Measurements from ENCODE around the gene ZBED2. TPM values are rescaled to one million over a fixed set of nuclear protein-coding genes. Genes with fewer than 3 reads are reported as not detected.

The ZBED2 gene
- total RNA-seq, 2 donors from 2014 or later = not detected

GRCh38 chr3:111581403-111582119 lies 13.6 kb downstream of the ZBED2 start:
- Histone ChIP-seq H3K4me1 (no peaks in the 10 kb centered on the region), H3K36me3 (replicated peaks in 1 of 2; ENCODE audit: insufficient read depth in 1 of 2, low read depth in 2 of 2) (no peaks in the 10 kb centered on the region), H3K27me3 (no peaks in the 10 kb centered on the region), H3K4me3 (no peak overlapping the region), H3K27ac (no peak overlapping the region), H3K9me3 (no peaks in the 10 kb centered on the region)
- WGBS, 2 donors = 85 to 88% methylated on average over 2 of the region's 2 CpGs
- intact Hi-C loops (cut with DNase I) = no loop called here
- DNase-seq (no peak), ATAC-seq (no peak)
- TF ChIP-seq POLR2A (IDR thresholded peaks at IDR 0.05) (no peak), CTCF (IDR thresholded peaks at IDR 0.05) (no peak)

- DNase-seq (no peak), ATAC-seq (no peak)
- Histone ChIP-seq H3K27me3 (no peaks in the 10 kb centered on the region), H3K4me1 (no peaks in the 10 kb centered on the region), H3K36me3 (replicated peaks in 1 of 2; ENCODE audit: insufficient read depth in 1 of 2, low read depth in 2 of 2) (no peaks in the 10 kb centered on the region), H3K4me3 (no peak overlapping the region), H3K9me3 (no peaks in the 10 kb centered on the region), H3K27ac (no peak overlapping the region)
- WGBS, 2 donors = 78 to 79% methylated on average over 5 of the region's 5 CpGs
- intact Hi-C loops (cut with DNase I) = no loop called here
- no peak for TF ChIP-seq POLR2A (IDR thresholded peaks at IDR 0.05)
- no peak for TF ChIP-seq CTCF (IDR thresholded peaks at IDR 0.05)
Observed at GRCh38 chr3:111579495-111579894, 15.7 kb downstream of the ZBED2 start.

- intact Hi-C loops (cut with DNase I) = no loop called here
- DNase-seq (no peak), ATAC-seq (no peak)
- Histone ChIP-seq H3K27me3 (peaks cover 0 to 4% of the 10 kb centered on the region in 2 donors), H3K9me3 (no peaks in the 10 kb centered on the region), H3K4me1 (no peaks in the 10 kb centered on the region), H3K36me3 (replicated peaks in 1 of 2; ENCODE audit: insufficient read depth in 1 of 2, low read depth in 2 of 2) (no peaks in the 10 kb centered on the region), H3K27ac (no peak overlapping the region), H3K4me3 (no peak overlapping the region)
- TF ChIP-seq POLR2A (IDR thresholded peaks at IDR 0.05) (no peak), CTCF (IDR thresholded peaks at IDR 0.05) (no peak)
- 84 to 88% methylated on average over 4 of the region's 4 CpGs for WGBS, 2 donors
Observed at GRCh38 chr3:111578867-111579266, 16.3 kb downstream of the ZBED2 start.

DNA sequence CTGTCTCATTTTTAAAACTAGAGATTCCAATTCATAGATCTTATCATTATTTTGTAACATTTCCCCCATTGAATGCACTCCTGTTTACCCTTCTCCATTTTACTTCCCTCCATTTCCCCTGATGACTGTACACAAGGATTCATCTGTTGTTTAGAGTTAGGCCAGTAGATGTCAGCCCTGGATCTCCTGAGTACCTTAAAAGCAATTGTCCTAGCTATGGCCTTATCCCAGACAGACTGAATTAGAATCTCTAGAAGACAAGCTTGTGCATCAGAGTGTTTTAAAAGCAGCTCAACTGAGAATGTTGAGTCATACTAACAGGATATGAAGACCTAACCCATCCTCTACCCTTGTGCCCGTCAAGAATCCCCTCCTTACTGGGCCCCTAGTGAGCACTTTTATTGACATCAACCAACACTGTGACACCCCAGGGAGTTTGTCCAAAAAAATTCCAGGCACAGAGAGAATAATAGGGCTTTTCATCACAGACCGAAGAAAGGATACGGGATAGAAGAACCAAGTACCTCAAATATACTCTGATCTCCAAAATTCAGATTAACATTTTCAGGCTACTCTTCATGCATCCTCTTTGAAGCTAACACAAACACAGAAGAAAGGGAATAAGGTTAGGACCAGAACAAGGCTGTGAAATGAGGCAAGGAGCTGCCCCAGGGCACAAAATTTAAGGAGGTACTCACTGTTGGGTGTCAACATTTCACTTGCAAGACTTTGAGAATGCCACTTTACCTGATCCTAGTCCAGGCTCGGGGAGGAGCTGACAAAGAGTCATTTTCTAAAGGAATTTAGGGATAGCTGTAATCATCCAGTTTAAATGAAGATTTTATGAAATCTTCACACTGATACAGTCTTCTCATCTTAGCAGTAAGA lies 17.1 kb downstream of the ZBED2 start:
- Histone ChIP-seq H3K27me3 (peaks cover 0 to 4% of the 10 kb centered on the region in 2 donors), H3K9me3 (no peaks in the 10 kb centered on the region), H3K4me1 (no peaks in the 10 kb centered on the region), H3K27ac (no peak overlapping the region), H3K4me3 (no peak overlapping the region), H3K36me3 (replicated peaks in 1 of 2; ENCODE audit: insufficient read depth in 1 of 2, low read depth in 2 of 2) (no peaks in the 10 kb centered on the region)
- TF ChIP-seq CTCF (IDR thresholded peaks at IDR 0.05) (peak in 4 of 7 experiments; percentile 18 to 26 (median 24)), POLR2A (IDR thresholded peaks at IDR 0.05) (no peak)
- intact Hi-C loops (cut with DNase I) = no loop called here
- ATAC-seq (no peak), DNase-seq (no peak)
- WGBS, 2 donors = 75 to 83% methylated on average over 4 of the region's 4 CpGs

Data from body of pancreas (tissue), 4 donors.